SKM-1 treated with dmso at 0.1 percent for 144 hours (cell line): ENCODE data around the gene DTD1.

Experiments used
- DNase-seq: peaks from one replicate; lab custom pipeline; 2025; ENCODE audit not compliant: unreplicated experiment; lab: John Stamatoyannopoulos, UW

The DTD1 gene

DNA sequence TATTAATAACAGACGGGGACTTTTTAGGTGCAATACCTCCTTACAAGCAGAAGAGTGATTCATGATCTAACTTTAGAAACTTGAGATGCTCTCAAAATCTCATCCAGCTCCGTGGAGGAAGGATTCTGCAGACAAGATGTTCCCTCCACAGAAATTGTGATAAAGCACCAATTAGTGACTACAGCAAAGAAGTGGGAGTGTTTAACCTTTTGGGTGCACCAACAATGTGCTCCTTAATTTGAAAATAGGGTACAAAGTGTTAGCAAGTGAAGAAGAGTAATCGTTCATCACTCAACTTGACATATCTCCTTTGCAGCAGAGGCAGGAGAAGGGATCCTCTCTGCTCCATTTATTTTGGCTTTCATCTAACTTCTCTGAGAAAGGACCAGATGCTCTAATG is 202.9 kb downstream of the DTD1 start:
- DNase-seq: no peak

DNA sequence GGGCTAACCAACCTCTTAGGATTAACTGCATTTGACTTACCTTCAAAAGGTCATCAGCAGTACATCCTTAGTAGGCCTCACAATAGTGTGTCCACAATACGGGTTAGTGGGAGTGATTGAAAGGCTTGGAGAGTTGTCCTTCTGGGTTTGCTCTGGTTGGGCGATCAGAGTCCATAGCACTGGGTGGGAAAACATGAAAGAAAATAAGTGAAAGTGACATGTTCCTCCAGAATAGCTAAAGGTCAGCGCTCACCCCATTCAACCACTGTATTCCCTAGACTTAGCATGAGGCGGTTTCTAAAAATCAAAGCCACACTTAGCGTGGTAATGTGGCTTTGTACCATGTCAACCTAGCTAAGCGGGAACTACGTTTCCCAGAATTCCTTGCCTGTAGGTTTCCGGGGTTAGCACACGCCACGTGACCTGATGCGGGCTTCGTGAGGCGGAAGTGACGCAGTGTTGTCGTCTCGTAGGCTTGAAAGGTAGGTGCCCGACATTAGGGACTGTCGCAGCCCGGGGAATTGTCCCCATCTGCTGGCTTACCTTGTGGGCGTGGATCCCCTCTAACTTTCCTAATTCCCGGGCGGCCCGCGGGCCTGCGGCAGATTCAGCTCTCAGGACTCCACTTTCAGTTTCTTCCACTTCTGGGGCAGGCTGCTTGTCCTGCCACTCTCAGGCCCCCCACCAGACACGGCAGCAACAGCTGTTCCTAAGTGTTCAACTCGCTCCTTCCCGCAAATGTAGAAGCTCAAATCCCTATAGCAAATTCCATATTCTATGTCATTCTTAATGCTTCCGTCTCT is 206.0 kb downstream of the DTD1 start:
- peak; percentile 59 for DNase-seq

DNA sequence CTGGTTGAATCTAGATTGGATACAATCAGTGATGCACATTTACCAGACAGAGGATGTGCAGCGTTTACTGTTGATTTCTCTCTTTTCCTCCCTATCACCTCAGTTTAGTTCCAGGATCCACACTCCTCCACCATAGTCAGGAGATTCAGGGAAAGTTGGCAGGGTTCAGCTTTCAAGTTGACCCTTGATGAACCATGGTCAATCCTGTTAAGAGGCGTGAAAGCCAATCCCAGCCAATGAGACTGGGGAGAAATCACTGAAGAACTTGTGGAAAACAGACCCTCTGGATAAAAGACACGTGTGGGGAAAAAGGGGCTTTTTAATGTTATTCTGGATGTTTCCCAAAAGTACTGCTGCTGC is 206.6 kb downstream of the DTD1 start:
- DNase-seq: no peak

DNA sequence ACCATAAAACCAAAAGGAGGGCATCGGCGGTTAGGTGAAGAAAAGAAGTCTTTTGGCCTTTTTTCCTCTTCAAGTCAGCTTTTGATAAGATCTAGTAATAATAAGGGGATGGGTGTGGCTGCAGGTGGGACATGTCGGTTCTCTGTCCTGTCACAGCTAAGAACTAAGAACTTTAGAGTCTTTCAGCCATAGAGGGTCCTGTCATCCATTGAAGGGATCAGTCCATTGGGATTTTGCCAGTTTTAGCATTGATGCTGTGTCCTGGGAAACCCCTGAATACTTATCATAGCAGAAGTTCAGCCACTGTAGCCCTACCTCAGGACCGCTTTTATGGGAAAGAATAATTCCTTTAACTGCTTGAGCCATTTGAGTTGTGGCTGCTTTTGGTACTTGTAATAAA is 207.5 kb downstream of the DTD1 start:
- no peak for DNase-seq

DNA sequence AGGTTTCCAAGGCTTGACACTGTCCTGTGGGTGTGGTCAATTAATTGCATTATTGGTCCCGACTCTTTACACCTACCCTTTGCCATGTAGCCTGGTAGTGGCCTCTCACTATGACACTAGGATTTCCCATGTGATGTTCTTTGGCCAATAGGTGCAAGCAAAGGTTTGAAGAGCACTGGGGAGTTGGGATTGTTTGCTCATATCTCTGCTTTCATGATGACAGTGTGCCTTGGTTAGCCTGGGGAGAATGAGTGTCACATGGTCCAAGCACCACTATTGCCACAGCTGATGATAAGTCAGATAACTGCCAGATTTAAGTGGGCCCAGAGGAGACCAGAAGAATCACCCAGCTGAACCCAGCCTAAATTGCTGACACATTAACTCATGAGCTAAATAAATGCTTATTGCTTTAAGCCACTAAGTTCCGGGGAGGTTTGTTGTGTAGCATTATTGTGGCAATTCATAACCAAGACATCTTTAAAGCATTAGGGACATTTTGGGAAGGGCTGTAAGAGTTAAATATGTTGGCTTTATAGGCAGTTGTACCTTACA is 208.5 kb downstream of the DTD1 start:
- no peak for DNase-seq

DNA sequence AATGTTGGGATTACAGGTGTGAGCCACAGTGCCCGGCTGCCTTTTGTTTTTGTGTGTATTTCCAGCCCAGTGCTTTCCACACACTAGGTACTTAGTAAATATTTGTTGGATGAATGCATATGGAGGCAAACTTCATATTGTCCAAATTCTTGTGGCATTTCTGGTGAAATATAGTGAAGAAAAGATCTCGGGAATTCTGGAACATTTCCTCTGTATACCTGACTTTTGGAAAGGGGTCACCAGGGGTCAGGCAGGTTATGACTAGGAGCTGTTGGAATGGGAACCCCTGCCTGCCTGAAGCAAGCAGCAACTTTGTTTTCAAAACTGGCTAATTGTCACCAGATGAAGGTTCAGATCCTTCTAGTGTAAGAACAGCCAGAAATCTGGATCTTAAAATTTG is 213.7 kb downstream of the DTD1 start:
- no peak for DNase-seq

DNA sequence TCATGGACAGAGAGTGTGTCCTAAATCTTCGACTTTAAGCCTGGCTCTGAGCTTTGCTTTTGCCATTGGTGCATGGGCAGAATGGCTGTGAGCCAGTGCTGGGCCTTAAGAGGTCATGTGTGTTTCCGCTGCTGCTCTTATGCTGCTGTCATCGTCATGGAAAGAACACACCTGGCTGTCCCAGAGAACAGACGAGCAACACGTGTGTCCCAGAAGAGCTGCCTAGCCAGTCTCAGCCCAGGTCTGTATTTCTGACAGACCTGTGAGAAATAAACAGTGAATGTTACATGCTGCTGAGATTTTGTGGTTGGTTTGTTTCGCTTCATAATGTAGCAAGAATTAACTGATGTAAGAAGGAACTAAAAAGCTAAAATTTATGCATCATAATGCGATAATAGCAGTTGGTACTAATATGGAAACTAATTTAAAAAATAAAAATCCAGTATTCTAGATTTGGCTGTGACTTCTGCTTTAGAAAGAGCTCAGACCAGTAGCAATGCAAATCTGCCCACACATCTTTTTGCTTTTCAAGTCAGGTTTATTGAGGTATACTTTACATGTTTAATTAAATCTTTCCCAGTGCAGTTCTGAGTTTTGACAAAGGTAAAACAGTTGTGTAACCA is 214.3 kb downstream of the DTD1 start:
- DNase-seq: no peak

DNA sequence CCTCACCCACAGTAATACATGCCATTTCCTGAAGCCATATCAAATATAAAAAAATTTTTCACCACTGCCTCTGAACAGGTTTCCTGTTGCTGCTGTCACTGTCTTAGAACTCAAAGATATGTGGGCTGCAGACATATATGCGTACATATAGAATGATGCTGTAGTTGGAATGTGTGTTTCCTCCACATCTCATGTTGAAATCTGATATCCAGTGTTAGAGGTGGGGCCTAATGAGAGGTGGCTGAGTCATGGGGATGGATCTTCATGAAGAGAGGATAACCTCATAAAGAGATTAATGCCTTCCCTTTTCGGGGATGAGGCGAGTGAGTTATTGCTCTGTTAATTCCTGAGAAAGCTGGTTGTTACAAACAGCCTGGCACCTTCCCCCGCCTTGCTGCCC is 218.0 kb downstream of the DTD1 start:
- no peak for DNase-seq

DNA sequence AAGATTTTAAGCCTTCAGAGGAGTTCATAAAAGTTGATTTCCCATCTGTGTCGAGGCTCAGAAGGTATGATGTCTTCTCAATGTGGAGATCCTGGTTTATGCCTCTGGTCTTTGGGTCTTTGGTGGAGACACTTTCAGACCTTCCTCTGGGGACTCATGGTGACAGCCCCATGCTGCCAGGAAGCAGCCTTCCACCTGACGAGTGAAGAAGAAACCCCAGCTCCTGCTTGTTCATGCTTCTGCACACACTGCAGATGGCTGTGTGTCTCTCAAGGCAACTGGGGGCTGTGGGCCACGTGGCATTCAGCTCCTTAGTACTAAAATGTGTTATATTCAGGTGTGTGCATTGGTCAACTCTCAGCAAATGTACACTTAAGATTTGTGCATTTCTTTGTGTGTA is 220.9 kb downstream of the DTD1 start:
- no peak for DNase-seq

DNA sequence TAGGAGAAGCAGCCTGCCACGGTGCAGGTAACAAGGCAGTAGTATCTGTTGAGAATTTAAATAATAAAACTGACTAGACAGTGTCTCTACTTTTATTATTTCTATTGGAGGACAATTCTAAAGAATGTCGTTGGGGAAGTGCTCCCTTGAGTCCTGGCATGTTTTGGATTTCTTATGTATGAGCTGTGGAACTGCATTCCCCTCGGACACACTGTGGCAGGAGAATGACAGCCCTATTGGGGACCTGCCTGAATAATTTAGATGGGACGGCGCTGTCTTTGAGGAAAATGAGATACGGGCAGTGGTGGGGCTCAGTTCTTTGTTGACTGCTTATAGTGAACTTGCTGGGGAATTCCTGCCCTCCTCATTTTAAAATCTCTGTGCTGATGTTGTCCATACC is 223.3 kb downstream of the DTD1 start:
- no peak for DNase-seq

DNA sequence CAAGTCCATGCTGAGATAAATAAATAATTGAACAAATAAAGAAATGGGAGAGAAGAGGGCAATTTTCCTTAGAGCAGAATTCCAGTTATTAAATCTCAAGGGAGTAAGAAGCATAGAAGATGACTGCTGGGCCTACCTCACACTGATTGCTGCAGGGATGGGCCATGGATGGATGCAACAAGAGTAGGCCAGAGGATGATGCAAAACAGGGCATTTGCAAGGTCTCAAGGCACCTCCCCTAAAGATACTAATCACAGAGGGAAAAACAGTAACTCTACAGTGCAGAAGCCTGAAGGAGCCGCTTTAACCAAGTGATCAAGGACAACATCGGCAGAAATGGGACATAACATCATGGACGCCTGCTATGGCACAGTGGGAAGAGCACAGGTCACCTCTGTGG is 224.1 kb downstream of the DTD1 start:
- no peak for DNase-seq

DNA sequence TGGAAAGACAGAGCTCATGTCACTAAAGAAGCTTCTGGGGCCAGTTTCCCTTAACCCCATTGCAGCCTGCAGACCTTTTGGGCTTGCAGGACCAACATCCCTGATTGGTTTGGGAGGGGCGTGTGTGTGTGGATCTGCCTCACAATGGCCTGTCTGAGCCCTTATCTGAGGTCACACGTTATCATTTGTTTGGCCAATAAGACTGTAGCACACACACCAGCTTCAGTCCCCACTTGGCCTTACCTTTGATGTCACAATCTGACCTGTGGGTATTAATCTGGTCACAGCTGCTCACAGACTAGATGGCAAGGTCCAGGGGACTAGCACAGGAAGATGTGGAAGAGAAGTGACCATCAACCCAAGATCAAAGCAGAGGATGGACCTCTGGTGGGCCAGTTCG is 225.6 kb downstream of the DTD1 start, which contains the start of gene SCP2D1:
TSS of gene SCP2D1 (plus strand) at position 301 of the 400 bp plus-strand sequence. CDS start at position 334, 33 bp downstream.
- DNase-seq: no peak

DNA sequence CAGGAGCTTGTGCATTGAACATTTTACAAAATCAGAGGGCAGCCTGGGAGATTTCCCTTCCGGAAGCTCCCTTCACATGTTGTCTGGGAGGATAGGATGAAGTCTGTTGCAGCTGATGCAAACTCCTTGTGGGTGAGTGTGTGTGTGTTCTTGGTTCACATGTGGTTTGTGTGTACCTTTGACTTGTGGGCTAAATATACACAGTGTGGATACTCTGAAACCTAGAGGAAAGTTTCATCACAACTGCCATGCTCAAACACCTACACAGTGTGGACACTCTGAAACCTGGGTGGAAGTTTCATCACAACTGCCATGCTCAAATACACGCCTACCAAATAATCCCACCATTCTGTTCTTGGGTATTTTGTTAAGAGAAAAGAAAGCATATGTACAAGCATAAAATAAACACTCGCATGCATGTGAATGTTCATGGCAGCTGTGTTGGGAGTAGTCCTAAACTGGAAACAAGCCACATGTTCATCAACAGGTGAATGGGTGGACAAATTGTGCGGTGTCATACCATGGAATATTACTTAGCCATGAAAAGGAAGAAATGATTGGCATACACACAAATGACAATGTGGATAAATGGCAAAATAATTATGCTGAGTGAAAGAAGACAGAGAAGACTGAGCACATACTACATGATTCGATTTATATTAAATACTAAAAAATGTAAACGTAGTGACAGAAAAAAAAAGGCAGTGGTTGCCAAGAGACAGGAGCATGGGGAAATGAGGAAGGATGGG is 227.5 kb downstream of the DTD1 start:
- DNase-seq: no peak
